Left kidney (tissue), 2 donors: ENCODE results near the gene NR6A1. TPM values are rescaled to one million over a fixed set of nuclear protein-coding genes. Genes with fewer than 3 reads are reported as not detected.

Experiments used
- DNase-seq: peaks from one replicate; pipeline ENCODE4 v3.0.0-alpha.2; 2013
- polyA plus RNA-seq: library from polyadenylated mRNA; unstranded; fragments of 120-200 nt; gene quantifications from one replicate; pipeline ENCODE4 v1.2.1, GENCODE V29; 2013; ENCODE audit not compliant: insufficient read length

Gene NR6A1
- polyA plus RNA-seq, 1 donor, result 1.7 TPM

DNA sequence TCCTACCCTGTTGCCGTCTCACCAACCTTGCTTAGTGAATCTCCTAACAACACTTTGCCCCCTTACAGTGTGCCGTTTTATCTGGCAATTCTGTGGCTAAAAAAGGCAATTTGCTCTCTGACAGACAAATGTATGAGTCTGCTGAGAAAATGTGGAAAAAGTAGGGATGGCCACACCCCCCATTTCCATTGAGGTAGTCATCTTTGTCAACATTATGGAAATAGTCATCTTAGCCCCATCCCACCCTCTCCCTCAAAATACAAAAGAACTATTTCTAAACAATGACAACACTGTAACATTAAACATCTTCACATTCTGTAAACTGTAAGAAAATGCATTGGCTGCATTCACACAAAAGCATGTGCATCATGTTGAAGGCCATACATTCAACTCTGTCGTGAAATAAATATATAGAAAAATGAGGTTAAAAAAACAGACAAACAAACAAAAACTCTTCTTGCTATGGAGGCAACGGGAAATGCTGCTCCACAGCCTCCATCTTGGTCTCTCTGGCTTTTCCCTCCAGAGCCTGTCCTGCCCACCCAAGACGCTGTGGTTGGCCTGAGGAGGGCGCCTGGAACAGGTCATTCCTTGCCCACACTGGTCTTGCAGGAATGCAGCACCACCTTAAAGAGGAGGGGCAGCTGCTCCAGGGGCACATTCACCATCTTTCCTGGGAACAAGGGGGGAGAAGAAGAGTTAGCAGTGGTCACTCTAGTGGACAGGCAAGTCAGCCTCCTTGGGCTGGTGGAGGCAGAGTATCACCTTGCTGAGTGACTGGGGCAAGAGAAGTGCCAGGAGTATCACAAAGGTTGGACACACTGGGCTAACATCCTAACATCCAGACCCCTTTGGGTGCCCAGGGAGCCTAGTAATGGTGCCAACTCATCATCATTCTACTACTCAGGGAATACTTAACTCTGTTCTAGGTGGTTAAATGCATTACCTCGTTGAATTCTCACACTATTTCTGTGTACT is 248.7 kb downstream of the NR6A1 start:
- no peak for DNase-seq

- no peak for DNase-seq
These were observed 250.0 kb downstream of the NR6A1 start for GRCh38 chr9:124521142-124521541.

GRCh38 chr9:124520206-124520596 is 250.9 kb downstream of the NR6A1 start:
- DNase-seq, result no peak

DNA sequence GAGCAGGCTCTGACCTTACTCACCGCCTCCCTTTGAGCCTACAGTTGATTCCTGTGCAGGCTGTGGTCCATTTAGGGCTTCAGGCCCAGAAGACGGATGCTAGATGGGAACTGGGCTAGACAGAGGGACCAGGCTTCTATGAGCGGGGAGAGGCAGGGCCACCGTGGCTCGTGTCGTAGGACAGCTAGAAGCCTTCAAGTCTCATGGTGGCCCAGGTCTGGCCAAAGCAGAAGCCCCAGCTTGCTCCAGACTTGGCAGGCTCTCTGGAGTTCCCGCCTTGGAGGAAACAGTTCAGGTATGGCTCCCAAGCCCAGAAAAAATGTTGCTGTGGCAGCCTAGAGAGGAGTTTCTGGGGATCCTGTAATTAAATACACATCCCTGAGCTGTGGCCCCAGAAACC is 253.0 kb downstream of the NR6A1 start:
- no peak for DNase-seq

DNA sequence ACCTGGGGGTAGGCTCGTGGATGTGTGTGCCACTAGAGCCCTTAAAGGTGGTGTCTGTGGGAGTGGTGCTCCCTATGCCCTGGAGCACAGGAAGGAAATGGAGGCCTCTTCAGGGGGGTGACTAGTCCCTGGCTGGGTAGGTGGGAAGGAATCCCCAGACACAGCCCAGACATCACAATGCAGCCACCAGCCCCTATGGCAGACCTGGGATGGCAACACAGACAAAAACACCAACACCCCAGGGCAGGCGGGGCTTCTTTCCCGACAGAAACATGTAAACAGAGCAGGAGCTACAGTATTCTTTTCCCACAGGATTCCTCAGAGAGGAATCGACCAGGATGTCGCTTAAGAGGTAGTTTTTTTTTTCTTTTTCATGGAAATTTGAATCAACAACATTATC is 253.5 kb downstream of the NR6A1 start:
- DNase-seq, result no peak

DNA sequence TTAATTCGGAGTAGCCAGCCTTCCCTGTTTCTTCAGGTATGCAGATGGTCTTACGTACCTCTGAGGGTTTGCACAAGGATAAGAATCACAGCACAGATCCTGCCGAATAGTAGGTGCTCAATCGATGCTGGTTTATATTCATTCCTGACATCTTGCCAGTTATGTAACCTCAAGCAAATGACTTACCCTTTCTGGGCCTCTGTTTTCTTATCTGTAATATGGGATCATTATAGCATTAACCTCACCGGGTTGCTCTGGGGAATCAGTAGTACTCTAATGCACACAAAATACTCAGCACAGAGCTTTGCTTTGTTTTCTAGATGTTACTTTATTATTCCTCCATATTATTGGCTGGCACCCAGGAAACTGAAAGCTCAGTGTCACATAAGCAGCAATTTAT is 256.2 kb downstream of the NR6A1 start:
- no peak for DNase-seq

DNA sequence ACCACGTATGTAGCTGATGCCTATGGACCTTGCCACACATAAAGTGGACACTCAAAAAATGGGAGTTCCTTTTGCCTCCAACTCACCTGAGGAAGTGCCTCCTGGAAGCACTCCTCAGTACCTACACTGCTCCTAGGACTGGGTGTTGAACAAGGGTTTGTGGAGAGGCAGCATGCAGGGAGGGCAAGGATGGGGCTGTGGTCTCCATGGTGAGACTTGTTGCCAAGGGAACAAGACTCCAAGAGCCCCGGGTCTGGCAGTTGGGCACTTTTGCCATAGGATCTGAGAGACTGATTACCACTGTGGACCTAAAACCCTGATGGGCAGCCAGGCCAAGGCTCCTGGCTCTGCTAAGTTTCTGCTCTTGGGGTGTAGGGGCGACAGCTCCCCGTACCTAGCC is 257.0 kb downstream of the NR6A1 start:
- no peak for DNase-seq

GRCh38 chr9:124513376-124513994 is 257.6 kb downstream of the NR6A1 start:
- DNase-seq, result no peak

DNA sequence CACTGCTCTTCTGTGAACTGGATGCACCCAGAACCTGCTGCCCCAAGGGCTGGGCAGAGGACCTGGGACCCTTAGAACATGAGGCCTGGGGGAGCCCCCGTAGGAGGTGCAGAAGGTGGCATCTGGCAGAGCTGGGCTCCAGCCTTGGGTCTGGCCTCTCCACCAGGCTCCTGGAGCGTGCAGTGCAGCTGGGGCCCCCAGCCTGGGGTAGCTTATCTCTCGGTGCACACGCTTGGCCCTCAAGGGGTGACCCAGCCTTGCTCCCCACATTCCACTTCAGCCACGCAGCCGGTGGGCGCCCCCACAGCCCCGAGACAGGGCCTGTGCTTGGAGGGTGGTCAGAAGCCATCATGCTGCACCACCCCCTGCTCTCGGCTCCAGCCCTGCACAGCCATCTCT is 258.3 kb downstream of the NR6A1 start:
- DNase-seq, result no peak

DNA sequence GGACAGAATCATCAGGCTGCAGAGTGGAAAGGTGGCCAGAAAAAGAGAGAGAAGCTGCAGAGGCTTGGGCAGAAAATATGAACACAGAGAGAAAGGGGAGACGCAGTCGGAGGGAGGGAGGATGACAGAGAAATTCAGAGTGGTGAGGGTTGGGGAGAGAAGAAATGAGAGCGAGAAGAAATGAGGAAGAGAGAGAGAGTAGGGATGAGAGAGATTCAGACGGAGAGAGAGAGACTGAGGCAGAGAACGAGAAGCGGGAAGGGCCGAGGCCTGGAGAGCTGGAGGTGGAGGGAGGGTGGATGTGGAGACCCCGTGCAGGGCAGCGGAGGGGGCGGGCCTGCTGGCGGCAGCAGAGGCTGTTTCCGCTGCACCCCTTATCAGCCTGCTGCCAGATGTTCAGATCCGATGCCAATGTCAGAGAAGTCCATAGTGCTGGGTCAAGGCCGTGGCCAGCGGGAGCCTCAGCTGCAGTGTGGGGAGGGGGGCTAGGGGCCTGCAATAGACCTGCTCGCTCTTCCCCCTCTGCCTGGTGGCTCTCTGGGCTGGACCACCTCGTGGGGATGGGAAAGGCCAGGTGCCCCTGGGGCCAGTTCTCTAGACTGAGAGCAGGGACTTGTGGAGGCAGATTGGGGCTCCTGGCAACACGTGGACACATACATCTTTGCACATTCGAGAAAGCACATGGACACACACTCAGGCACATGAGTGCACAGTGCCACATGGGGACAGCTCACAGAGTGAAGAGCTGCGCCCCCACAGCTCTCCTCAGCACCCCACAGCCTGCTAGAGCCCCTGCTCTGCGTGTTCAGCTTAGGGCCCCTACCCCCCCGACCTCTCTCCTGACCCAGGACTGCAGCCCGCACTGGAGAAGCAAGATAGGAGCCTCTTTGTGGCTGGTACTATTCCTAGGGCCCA is 259.0 kb downstream of the NR6A1 start:
- DNase-seq, result no peak

DNA sequence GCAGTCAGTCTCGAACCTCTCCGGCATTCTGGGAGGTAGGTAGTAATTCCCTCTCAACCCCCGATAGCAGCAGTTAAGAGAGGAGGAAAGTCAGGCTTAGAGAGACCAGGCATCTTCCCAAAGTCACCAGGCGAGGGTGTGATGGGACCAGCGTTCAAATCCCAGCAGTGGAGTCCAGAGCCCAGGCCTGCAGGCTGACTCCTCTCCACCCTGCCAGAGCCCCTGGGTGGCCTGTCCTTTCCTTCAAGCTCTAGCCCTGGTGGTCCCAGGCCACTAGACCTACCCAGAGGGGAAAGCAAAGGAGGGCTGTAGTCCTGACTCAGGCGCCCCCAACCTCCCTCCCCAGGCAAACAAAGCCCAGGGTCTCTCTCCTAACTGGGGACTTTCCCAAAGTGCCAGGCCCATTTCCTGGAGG is 259.7 kb downstream of the NR6A1 start:
- no peak for DNase-seq

DNA sequence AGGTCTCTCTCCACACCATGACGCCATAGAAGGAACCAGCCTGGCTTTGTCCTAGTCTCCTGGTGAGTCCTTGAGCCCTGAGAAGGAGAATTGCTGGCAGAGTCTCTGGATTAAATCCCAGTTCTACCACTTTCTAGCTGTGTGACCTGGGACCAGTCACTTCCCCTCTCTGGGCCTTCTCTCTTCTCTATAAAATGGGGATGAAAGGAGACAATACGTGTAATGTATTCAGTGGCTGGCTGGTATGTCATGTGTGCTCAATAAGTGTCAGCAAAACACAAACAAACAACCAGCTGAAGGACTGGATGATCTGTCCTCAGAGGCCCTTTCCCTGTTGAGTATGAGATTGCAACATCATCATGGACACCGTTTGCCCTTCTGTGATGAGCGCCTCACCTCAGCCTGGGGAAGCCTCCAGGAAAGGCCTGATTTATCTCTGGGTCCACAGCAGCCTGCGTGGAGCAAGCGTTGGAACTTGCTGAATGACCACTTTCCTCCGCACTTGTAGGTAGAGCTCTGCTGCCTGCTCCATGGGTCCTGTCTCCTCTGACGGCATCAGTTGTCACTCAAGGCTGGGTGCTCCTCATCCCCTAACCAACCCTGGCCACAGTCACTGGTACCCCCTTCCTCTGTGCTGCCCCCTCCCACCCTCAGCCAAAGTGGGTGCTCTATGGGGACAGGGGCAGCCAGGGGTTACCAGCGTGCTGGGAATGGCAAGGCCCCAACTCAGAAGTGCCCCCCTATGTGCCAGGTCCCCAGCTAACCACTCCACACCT is 260.3 kb downstream of the NR6A1 start:
- no peak for DNase-seq

GRCh38 chr9:124507880-124508423 is 263.2 kb downstream of the NR6A1 start:
- DNase-seq, result no peak

GRCh38 chr9:124506931-124507879 is 263.9 kb downstream of the NR6A1 start, which contains the start of gene NR5A1:
NR5A1 (minus strand) TSS chr9:124507399; CDS start chr9:124503395, 4,004 bp downstream.
- DNase-seq, result no peak

- no peak for DNase-seq
These were observed 264.7 kb downstream of the NR6A1 start for GRCh38 chr9:124506433-124506832.

DNA sequence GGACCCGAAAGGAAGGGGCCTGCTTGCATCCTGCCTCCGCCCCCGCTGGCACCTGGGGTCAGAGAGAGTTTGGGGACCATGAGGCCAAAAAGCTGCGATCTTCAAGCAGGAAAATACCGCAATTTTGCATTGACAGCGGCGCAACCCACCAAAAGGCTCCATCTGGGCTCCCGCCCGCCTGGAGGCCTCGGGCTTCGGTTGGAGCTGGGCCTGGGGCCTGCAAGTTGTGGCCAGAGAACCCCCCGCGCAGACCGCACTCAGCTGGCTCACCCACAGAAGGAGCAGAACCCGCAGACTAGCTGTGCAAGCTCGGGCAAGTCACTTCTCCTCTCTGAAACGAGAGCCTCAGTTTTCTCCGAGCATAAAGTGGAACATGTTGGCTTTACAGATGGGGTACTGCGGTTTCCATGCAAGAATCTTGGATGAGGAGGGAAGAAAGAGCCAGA is 265.2 kb downstream of the NR6A1 start:
- DNase-seq, result no peak

DNA sequence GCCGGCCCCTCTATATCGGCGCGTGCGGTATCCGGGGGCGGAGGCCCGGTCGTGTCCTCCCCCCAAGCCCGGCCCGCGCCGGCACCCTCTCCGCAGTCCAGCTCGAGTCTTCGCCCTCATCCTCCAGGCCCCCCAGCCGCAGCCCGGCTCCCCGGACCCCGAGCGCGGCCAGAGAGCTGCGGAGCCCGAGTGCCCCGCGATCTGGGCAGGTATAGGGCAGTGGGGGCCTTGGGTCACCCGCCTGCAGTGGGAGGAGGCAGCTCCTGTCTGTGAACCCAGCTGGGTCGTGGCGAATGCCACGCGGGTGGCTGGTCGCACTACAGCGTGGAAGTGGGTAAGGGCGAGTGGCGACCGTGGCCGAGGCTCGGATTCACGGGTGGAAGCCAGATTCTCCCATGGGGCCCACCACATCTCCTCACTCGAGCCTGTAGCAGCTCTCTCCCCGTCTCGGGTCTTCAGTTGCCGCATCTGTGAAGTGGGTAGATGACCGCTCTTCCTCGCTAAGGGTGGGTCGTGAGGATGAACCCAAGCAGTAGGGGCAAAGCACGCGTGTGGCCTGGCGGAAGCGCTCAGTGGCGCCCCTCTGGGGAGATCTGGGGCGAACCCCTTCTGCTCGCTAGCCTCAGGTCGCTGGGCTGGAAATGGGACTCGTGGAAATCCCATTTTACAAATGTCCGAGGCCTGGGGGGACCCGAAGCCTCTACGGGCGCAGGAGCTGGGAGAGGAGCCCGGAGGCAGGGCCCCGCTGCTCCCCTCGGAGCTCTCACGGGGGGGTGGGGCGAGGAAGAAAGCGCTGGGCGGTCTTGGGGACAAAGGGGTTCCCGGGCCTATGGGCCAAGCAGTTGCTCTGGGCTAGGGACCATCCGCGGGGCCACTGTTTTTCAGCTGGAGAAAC is 265.9 kb downstream of the NR6A1 start:
- DNase-seq, result no peak

DNA sequence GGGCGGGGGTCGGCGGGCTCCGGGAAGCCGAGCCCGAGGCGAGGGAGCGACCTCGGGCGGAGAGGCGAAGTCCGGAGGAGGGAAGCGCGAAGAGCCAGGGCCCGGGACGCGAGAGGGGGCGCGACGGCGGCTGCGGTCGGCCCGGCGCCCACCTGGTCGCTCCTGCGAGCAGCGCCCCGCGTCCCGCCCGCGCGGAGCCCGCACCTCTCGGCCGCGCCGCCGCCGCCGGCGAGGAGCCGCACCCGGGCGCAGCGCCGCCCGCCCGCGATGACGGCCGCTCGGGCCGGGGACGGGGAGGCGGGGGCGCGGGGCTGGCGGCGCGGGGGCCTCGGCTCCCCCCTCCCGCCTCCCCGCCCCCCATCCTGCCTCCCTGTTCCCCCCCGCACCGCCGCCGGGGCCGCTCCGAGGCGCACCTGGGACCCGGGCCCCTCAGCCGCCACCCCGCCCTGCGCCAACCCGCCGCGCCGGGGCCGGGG is 266.5 kb downstream of the NR6A1 start:
- DNase-seq, result no peak
